T-cell (primary cell): ENCODE data around the gene CLDN12. TPM values are rescaled to one million over a fixed set of nuclear protein-coding genes. Genes with fewer than 3 reads are reported as not detected.
A peak's percentile ranks its signal among the peaks of the same experiment; 100 is the strongest.

Experiments used
- ATAC-seq, 4 experiments: fragments of 200-7000 bp in 3 of 4; fragments of 150-1000 bp in 1 of 4; cut with Tn5 transposase; replicated peaks in 1 of 4; 1 replicate in 3 of 4; 2 replicates in 1 of 4; pipeline ENCODE4 v1.10.0; 2021; ENCODE audit warnings: moderate library complexity in 3 of 4, mild to moderate bottlenecking in 2 of 4, moderate number of reproducible peaks in 1 of 4
- CTCF ChIA-PET, 2 donors: fragments of 300-600 bp; sonication (Branson Sonifier 250); formaldehyde crosslinking; loops; one replicate each; lab custom pipeline; 2022; ENCODE audit warnings: antibody characterized with exemption in 2 of 2; lab: Charles Lee
- POLR2A ChIA-PET, 2 donors: fragments of 300-600 bp; sonication (Branson Sonifier 250); formaldehyde crosslinking; loops; one replicate each; lab custom pipeline; 2022; ENCODE audit warnings: antibody characterized with exemption in 2 of 2; lab: Charles Lee
- DNase-seq, 35 experiments: peaks; one replicate each; pipeline versions ENCODE4 v3.0.0 to v3.0.0-alpha.2; 2013 to 2023
- H3K27ac ChIP-seq: one replicate; pipeline ENCODE4 v1.5.1; 2013; ENCODE audit warnings: low read length
- H3K27me3 ChIP-seq, 2 experiments: replicated peaks in 1 of 2; 1 replicate in 1 of 2; 2 replicates in 1 of 2; pipeline versions ENCODE4 v1.6.1 to v1.7.0; 2013; ENCODE audit warnings: low read length in 1 of 2, mixed read lengths in 1 of 2; ENCODE audit not compliant: control insufficient read depth in 2 of 2, insufficient read depth in 2 of 2; ENCODE audit errors: extremely low read depth in 1 of 2
- H3K36me3 ChIP-seq, 2 donors: 1 replicate in 1 of 2; 2 replicates in 1 of 2; pipeline versions ENCODE4 v1.6.1 to v1.7.0; 2013; ENCODE audit warnings: low read length in 1 of 2; ENCODE audit not compliant: control insufficient read depth in 2 of 2, insufficient read depth in 1 of 2; ENCODE audit errors: extremely low read depth in 1 of 2
- H3K4me1 ChIP-seq, 2 experiments: 1 replicate in 1 of 2; 2 replicates in 1 of 2; pipeline versions ENCODE4 v1.6.1 to v1.7.0; 2013; ENCODE audit warnings: low read length in 2 of 2, mixed read lengths in 1 of 2; ENCODE audit not compliant: insufficient read depth in 2 of 2, control insufficient read depth in 1 of 2; ENCODE audit errors: extremely low read depth in 1 of 2
- H3K4me3 ChIP-seq, 2 donors: 1 replicate in 1 of 2; 2 replicates in 1 of 2; pipeline versions ENCODE4 v1.5.1 to v1.7.0; 2013; ENCODE audit warnings: mild to moderate bottlenecking in 2 of 2, low read length in 1 of 2, moderate library complexity in 1 of 2; ENCODE audit not compliant: control insufficient read depth in 1 of 2; ENCODE audit errors: extremely low read depth in 1 of 2
- H3K9me3 ChIP-seq: 2 replicates; pipeline ENCODE4 v1.7.0; 2013
- H3K27ac Mint-ChIP-seq, 2 donors: one replicate each; pipeline ENCODE4 v1.8.0; 2020 to 2021; ENCODE audit warnings: mild to moderate bottlenecking in 2 of 2, mixed read lengths in 2 of 2
- H3K27me3 Mint-ChIP-seq, 2 donors: one replicate each; pipeline ENCODE4 v1.8.0; 2021 to 2022; ENCODE audit warnings: mixed read lengths in 2 of 2
- H3K36me3 Mint-ChIP-seq: one replicate; pipeline ENCODE4 v1.8.0; 2021; ENCODE audit warnings: mixed read lengths
- H3K4me1 Mint-ChIP-seq, 3 donors: one replicate each; pipeline ENCODE4 v1.8.0; 2020 to 2022; ENCODE audit warnings: mixed read lengths in 3 of 3, mild to moderate bottlenecking in 1 of 3
- H3K4me3 Mint-ChIP-seq, 3 donors: one replicate each; pipeline ENCODE4 v1.8.0; 2020 to 2022; ENCODE audit warnings: mild to moderate bottlenecking in 3 of 3, mixed read lengths in 3 of 3, moderate library complexity in 3 of 3
- H3K9me3 Mint-ChIP-seq, 3 donors: one replicate each; pipeline ENCODE4 v1.8.0; 2020 to 2022; ENCODE audit warnings: mixed read lengths in 3 of 3
- WGBS: methylation state at CpG from one replicate; pipeline ENCODE4 v1.1.5; 2013; ENCODE audit warnings: missing lambda C conversion rate; ENCODE audit not compliant: insufficient coverage; 5-methylcytosine and 5-hydroxymethylcytosine counted together
- total RNA-seq, 35 experiments: library from RNA in 6 of 35; stranded (reverse) in 6 of 35; fragments of 120-200 nt in 1 of 35; gene quantifications; one replicate each; pipeline versions ENCODE4 v1.2.1 to v1.2.4 and lab custom pipeline; 2013 to 2026

Gene CLDN12
- total RNA-seq, 5 donors from 2014 or later (not counting 1 experiment from before 2014, with no cell fraction given) = 1.8 to 3.7 (median 2.3) TPM

- Histone ChIP-seq H3K27ac (no peak overlapping the region), H3K9me3 (no peaks in the 10 kb centered on the region), H3K27me3 (no peaks in the 10 kb centered on the region), H3K4me1 (no peaks in the 10 kb centered on the region), H3K36me3 (peaks cover 0 to 5% of the 10 kb centered on the region in 2 donors), H3K4me3 (no peak overlapping the region)
- ATAC-seq (no peak), DNase-seq (no peak)
- Mint-ChIP-seq H3K36me3 (peaks cover 17% of the 10 kb centered on the region), H3K27ac (no peak overlapping the region), H3K4me3 (no peak overlapping the region), H3K27me3 (no peaks in the 10 kb centered on the region), H3K9me3 (peaks cover 7 to 27% (median 20%) of the 10 kb centered on the region in 3 donors), H3K4me1 (peaks cover 0 to 6% (median 0%) of the 10 kb centered on the region in 3 donors)
- POLR2A ChIA-PET = no interaction called here
- CTCF ChIA-PET = no interaction called here
- WGBS = 88% methylated on average over 2 of the region's 5 CpGs
Observed at GRCh38 chr7:90391488-90391887, 11.8 kb upstream of the CLDN12 start.

DNA sequence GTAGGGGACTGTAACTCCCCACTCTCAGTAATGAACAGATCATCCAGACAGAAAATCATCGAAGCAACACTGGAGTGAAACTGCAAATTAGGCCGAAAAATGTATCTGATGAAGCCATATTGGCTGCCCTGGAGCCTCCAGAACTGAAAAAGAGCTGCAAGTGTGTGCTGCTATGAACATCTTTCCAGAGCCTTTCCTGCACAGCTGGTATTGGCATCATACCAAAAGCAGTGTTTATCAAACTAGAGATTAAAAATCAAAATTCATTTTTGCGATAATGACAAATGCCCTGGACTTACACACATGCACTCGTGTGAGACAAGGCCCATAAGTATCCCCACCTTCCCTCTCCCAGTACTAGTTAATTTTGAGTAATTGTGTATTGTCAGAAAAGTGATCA lies 6.8 kb upstream of the CLDN12 start:
- H3K9me3 Mint-ChIP-seq = peaks cover 14 to 55% (median 38%) of the 10 kb centered on the region in 3 donors
- DNase-seq (no peak), ATAC-seq (no peak)
- no peaks in the 10 kb centered on the region for H3K27me3 ChIP-seq
- H3K36me3 Mint-ChIP-seq = peaks cover under 1% of the 10 kb centered on the region
- no peak overlapping the region for H3K4me3 Mint-ChIP-seq
- CTCF ChIA-PET = no interaction called here
- no peaks in the 10 kb centered on the region for H3K4me1 Mint-ChIP-seq
- H3K4me1 ChIP-seq = no peaks in the 10 kb centered on the region
- no peak overlapping the region for H3K4me3 ChIP-seq
- no peaks in the 10 kb centered on the region for H3K36me3 ChIP-seq
- no CpG with 5 or more reads among the region's 4 CpGs for WGBS
- H3K27me3 Mint-ChIP-seq = no peaks in the 10 kb centered on the region
- no peaks in the 10 kb centered on the region for H3K9me3 ChIP-seq
- no peak overlapping the region for H3K27ac ChIP-seq
- POLR2A ChIA-PET = no interaction called here
- no peak overlapping the region for H3K27ac Mint-ChIP-seq

DNA sequence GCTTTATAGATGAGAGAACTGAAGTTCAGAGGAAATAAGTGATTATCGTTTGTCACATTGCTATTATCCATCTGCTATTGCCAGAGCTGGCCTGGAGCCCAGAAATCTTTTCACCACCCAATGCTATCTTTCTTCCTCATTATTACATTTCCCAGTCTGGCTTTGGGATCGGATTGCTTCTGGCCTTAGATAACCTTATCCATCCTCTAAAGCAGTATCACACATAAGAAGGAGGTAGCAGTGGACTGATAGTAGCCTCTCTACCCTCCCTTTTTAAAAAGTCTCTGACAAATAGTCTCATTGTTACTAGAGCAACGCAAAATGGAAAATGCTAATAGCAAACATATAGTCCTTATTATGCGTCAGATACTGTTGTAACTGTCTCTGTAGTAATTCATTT lies 1.3 kb upstream of the CLDN12 start:
- H3K4me1 ChIP-seq = peaks cover 9 to 12% of the 10 kb centered on the region in 2 experiments
- DNase-seq (no peak), ATAC-seq (no peak)
- no peaks in the 10 kb centered on the region for H3K36me3 ChIP-seq
- H3K27me3 Mint-ChIP-seq = peaks cover 0 to 1% of the 10 kb centered on the region in 2 donors
- H3K4me1 Mint-ChIP-seq = peaks cover 14 to 22% (median 17%) of the 10 kb centered on the region in 3 donors
- no peak overlapping the region for H3K27ac ChIP-seq
- ChIA-PET CTCF (no interaction called here), POLR2A (no interaction called here)
- no peaks in the 10 kb centered on the region for H3K9me3 ChIP-seq
- no peak overlapping the region for H3K4me3 ChIP-seq
- no CpG with 5 or more reads among the region's 4 CpGs for WGBS
- no peaks in the 10 kb centered on the region for H3K27me3 ChIP-seq
- H3K36me3 Mint-ChIP-seq = no peaks in the 10 kb centered on the region
- no peak overlapping the region for H3K4me3 Mint-ChIP-seq
- no peak overlapping the region for H3K27ac Mint-ChIP-seq
- H3K9me3 Mint-ChIP-seq = peaks cover 7 to 30% (median 17%) of the 10 kb centered on the region in 3 donors

DNA sequence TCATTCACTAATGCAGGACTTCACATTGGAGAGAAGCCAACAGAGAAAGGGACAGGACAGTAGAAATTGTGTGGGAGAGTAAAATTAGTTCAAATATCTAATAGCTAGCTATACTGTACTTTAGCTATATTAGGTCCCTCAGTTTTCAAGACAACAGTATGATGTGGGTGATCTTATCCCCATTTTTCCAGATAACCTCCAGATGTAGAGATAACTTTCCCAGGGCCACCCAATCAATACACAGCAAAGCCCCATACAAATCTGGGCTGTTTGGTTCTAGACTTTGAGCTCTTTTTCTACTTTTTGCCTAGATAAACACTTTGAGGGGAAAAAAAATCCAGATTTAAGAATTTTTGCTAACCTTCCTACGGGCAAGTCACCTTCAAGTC lies 482 bp upstream of the CLDN12 start:
- Histone ChIP-seq H3K36me3 (no peaks in the 10 kb centered on the region), H3K4me3 (peak overlapping the region; percentile 89 to 99), H3K27ac (peak overlapping the region; percentile 75), H3K27me3 (no peaks in the 10 kb centered on the region), H3K9me3 (no peaks in the 10 kb centered on the region), H3K4me1 (peaks cover 9 to 12% of the 10 kb centered on the region in 2 experiments)
- peaks cover 0 to 1% of the 10 kb centered on the region in 2 donors for H3K27me3 Mint-ChIP-seq
- DNase-seq = no peak
- CTCF ChIA-PET = interaction anchor here in 1 of 2 donors (1.5 to 1.7 kb wide), 2 partner anchors 25 to 57 kb away, joined by 8 to 14 read pairs; no protein-coding TSS in a partner anchor
- POLR2A ChIA-PET = interaction anchor here (0.7 to 1.8 kb wide), 2 partner anchors 57 to 111 kb away, joined by 3 to 16 read pairs; no protein-coding TSS in a partner anchor
- peak overlapping the region; percentile 89 to 96 (median 96) for H3K4me3 Mint-ChIP-seq
- peaks cover 2% of the 10 kb centered on the region for H3K36me3 Mint-ChIP-seq
- ATAC-seq = no peak
- peaks cover 7 to 27% (median 13%) of the 10 kb centered on the region in 3 donors for H3K9me3 Mint-ChIP-seq
- peak overlapping the region; percentile 79 to 88 for H3K27ac Mint-ChIP-seq
- WGBS = no CpG with 5 or more reads among the region's 1 CpG
- H3K4me1 Mint-ChIP-seq = peaks cover 14 to 22% (median 17%) of the 10 kb centered on the region in 3 donors

- ATAC-seq (no peak), DNase-seq (no peak)
- Mint-ChIP-seq H3K36me3 (peaks cover 6% of the 10 kb centered on the region), H3K9me3 (peaks cover 6 to 11% (median 7%) of the 10 kb centered on the region in 3 donors), H3K4me3 (peak overlapping the region; percentile 89 to 96 (median 96)), H3K27ac (no peak overlapping the region), H3K4me1 (peaks cover 14 to 22% (median 17%) of the 10 kb centered on the region in 3 donors), H3K27me3 (peaks cover 0 to 1% of the 10 kb centered on the region in 2 donors)
- H3K4me3 ChIP-seq = no peak overlapping the region
- no peaks in the 10 kb centered on the region for H3K9me3 ChIP-seq
- H3K27ac ChIP-seq = no peak overlapping the region
- ChIA-PET CTCF (no interaction called here), POLR2A (no interaction called here)
- no peaks in the 10 kb centered on the region for H3K27me3 ChIP-seq
- no peaks in the 10 kb centered on the region for H3K36me3 ChIP-seq
- H3K4me1 ChIP-seq = peaks cover 9 to 12% of the 10 kb centered on the region in 2 experiments
- no CpG with 5 or more reads among the region's 4 CpGs for WGBS
Observed at GRCh38 chr7:90404777-90405176, 1.5 kb downstream of the CLDN12 start.

DNA sequence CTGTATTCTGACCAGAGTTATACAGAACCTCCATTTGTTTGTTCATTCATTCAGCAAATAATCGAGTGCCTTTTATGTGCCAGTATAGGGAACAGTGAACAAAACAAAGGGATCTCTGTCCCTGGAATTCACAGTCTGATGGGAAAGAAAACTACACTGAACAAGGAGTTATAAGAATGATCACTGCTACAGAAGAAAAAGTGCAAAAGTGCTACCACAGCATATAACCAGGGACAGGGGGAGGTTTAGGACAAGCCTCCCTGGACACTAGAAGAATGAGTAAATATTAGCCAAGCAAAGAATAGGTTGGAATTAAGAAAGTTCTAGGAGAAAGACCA lies 4.2 kb downstream of the CLDN12 start:
- ChIA-PET POLR2A (no interaction called here), CTCF (no interaction called here)
- H3K9me3 ChIP-seq = no peaks in the 10 kb centered on the region
- H3K36me3 ChIP-seq = no peaks in the 10 kb centered on the region
- WGBS = no CpG with 5 or more reads among the region's 1 CpG
- Mint-ChIP-seq H3K27ac (no peak overlapping the region), H3K4me1 (peaks cover 14 to 22% (median 17%) of the 10 kb centered on the region in 3 donors), H3K4me3 (no peak overlapping the region), H3K9me3 (no peaks in the 10 kb centered on the region), H3K36me3 (peaks cover 6% of the 10 kb centered on the region), H3K27me3 (peaks cover 0 to 1% of the 10 kb centered on the region in 2 donors)
- no peaks in the 10 kb centered on the region for H3K27me3 ChIP-seq
- H3K4me1 ChIP-seq = peaks cover 9 to 12% of the 10 kb centered on the region in 2 experiments
- H3K27ac ChIP-seq = no peak overlapping the region
- no peak for DNase-seq
- no peak for ATAC-seq
- H3K4me3 ChIP-seq = no peak overlapping the region
